DMS153 treated with DMSO at 0.1 percent for 48 hours (cell line): ENCODE results near the gene B3GALT6.
A peak's percentile ranks its signal among the peaks of the same experiment; 100 is the strongest.

Experiments used
- DNase-seq: peaks from one replicate; lab custom pipeline; 2025; ENCODE audit not compliant: unreplicated experiment; lab: John Stamatoyannopoulos, UW

B3GALT6 gene

DNA sequence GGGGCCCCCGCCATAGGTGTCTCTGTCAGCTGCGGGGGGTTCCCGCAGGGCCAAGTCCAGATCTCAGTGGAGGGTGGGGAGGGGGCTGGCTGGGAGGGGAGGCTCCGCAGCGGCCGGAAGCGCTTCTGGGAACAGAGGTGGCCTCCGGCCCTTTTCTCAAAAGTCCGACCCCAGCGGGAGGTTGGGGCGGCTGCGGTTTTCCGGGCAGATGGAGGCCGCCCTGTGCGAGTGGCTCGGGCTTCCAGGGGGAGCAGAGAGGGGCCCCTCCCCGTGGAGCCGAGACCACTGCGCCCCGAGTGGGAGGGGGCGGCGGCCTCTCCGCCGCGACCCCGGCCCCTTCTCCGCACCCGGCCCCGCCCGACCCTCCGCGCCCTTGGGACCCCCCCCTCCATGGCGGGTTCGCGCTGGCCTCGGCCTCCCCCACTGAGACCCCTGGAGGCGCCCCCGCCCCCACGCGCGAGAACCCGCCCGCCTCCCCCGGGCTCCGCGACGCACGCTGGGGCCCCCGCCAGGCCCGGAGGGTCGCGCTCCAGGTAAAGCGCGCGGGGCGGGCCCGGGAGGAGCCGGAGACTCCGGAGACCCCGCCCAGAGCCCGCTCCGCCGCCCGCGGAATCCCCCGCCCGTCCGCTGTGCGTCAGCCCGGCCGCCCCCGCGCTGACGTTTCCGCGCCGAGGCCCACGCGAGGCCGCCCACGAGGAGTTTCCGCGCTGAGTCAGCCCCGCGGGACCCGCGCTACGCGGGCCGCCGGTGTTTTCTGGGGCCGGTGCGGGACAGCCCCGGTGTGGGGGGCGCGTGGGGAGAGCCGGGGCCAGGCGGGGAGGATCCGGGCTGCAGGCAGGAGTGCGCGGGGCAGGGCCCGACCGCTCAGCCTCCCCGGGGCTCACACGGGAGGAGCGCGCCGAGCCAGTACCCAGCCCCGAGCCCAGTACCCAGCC is 30.9 kb upstream of the B3GALT6 start:
- no peak for DNase-seq

DNA sequence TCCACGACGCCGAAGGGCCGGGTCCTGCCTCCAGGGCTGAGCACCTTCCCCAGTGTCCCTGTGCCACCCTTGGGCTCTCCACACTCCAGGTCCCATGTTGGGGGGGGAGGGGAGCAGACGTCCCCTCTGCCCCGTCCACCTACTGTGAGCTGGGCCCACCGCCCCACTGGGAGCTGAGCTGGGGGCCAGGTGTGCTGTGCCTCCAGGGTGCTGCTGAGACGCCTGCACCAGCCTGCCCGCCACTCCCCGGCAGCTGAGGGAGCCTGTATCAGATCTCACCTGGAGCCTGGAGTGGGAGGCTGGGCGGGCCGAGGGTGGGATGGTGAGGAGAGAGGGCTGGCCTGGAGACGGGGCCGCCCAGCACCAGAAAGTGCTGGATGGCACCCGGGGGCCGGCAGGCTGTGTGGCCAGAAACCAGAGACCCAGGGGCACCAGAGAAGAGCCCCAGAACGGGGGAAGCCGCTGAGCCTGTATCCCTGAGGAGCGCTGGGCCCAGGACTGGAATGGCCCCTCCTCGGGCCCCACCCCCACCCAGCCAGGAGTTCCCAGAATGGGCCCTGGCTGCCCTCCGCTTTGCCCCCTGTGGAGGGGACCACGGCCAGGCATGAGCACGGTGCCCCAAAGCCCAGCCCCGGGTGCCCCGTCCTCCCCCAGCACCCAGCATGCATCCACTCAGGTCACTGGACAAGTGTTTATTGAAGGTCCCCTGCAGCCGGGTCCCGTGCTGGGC is 29.0 kb upstream of the B3GALT6 start:
- DNase-seq: no peak

DNA sequence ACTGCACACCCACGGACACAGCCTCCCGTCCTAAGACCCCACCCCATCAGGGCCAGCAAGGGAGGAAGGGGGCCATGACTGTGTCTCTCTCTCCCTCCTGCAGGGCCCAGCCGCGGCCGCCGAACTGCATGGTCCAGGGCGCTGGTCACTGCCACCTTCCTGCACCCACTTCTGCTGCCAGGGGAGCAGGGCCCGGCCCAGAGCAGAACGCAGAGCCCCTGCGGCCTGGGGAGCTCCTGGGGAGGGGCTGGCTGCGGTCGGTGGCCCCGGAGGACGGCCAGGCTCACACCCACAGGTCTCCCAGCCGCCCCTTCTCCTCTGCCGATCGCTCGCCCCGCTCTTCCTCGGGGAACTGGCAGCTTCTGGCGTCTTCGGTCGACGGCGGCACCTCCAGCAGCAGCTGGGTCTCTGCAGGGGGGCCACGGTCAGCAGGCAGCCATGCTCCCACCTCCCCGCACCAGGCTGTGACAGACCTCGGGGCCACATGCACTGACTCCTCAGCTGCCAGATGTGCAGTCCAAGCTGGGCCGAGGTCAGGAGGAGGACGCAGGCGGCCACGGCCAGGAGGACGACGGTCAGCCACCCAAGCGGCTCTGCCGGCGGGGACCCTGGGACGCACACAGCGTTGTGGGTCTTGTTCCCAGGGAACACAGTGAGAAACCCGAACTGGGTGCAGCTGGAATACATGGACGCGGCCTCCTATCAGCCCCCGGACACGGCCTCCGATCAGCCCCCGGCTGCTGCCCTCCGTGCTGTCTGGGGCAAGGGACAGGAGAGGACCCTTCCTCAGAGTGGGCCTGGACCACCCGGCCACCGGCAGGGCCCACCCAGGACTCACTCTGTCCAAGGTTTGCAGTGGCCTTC is 28.2 kb upstream of the B3GALT6 start:
- no peak for DNase-seq

DNA sequence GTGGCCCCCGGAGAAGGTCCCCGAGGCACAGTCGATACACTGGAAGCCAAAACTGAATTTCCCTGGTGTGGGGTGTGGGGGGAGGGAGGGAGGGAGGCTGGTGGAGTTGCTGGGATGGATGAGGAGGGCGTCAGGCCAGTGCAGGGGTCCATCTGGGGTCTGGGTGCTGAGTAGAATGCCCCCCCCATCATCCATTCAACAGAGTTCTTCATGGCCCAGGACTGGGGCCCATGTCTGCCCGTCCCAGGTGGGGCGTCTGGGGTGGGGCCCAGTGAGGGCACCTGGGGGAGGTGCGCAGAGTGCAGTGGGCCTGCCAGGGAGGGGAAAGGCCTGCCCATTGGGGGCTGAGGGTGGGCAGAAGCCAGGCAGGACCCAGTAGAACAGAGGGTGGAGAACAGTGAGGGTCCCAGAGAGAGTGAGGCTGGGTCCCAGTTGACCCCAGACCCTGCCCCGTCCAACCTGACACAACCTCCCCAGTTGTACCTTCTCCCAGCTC is 27.6 kb upstream of the B3GALT6 start:
- DNase-seq: no peak

DNA sequence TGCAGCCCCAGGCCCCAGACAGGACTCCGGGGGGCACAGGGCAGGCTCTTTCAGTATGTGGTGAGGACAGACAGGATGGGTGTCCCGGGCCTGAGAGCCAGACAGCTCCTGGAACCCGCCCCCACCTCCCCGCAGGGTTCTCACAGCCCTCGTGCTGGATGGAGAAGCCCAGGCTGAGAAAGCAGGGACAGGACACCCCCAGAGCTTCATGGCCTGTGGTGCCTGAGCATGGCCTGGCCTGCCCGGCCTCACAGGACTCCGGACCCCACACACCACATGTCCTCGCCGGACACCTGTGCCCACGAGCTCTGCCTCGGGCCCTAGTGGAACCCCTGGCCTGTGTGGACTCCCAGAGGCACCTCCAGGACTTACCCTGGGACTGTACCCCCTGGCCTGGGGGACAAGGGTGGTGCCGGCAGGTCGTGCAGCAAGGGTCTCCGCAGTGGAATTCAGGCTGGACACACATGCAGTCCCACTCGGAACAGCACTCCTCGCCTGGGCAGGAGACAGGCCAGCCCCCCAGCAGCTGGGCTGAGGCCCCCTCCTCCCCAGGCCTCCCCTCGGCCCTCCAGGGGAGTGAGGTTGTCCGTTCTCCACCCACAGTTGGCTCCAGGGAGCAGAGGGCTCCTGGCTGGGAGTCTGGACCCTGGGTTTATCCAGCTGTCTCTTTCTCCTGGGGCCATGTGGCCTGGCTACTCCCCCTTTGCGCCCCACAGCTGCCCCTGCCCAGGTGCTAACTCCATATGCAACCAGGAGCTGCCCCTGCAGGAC is 26.9 kb upstream of the B3GALT6 start:
- no peak for DNase-seq

DNA sequence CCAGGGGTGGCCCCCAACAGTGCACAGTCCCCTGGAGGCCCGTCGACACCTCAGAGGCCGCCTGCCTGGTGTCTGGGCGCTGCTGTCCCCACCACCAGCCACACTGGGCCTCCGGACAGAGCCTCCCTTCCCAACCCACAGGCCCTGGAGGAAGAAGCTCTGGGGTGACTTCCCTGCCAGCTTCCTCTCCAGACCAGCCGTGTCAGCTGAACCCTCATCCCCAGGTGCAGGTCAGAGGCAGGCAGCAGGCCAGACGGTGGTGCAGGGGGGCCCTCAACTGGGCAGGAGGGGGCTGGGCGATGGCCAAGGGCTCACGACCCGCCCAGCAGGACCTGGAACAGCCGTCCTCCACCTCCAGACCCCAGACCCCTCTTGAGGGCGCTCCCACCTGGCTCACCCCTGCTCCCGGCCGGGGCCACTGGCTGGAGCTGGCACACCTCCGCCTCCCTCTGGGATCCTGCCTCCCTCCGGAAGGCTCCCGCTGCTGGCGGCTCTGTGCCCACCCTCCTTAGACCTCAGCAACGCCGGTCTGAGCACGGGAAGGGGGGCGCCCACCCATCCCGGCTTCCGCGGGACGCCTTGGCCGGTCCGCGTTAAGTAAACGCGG is 26.2 kb upstream of the B3GALT6 start:
- DNase-seq: no peak

DNA sequence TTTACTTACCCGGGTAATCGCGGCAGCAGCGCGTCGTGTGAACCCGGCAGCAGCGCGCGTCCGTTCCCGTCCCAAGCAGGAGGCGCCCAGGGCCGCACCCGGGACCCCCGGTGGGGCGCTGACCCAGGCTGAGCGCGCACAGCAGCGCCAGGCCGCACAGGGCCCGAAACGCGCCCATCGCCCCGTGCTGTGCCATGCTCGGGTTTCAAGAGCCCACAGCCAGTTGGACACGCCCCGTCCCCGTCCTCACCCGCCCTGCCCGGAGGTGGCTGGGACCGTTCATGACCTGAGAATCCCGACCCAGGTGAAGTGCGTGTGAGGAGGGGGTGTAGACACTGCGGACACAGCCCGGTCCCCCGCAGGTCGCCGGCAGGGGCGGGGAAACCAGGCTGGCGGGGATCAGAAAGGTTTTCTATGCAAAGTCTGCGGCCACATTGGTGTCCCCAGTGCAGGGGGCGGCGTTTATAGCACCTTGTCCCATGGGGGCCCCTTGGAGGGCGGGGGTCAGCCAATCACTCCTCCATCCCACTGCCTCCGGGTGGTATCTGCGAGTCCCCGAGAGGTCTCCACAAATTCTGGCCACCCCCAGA is 25.6 kb upstream of the B3GALT6 start, which contains the start of gene TNFRSF18:
TNFRSF18 (minus strand) TSS at position 217 of the 590 bp plus-strand sequence; CDS start at position 196, 21 bp downstream.
- peak; percentile 49 for DNase-seq

DNA sequence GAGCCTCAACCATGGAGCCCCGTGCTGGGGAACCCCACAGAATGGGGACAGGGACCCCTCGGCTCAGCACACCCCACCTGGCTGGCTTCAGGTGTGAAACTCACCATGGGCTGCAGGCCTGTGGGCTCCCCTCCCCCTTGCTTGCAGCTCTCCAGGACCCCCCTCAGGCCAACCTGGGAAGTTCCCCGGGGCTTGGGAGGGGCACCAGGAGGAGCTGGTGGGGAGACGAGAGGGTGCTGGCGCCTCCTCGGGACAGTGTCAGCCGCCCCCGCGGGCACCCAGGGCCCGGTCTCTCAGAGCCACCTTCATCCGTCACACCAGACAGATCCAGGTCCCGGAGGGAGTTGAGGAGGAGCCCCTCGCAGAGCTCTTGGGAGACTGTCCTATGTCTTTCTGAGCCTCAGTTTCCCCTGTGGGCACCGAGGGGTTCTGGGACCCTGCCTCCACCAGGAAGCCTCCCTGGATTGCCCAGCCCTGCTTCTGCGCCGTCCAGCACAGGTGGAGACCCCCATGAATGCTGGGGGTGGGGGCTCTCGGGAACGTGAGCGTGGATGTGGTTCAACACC is 25.0 kb upstream of the B3GALT6 start:
- DNase-seq: no peak

DNA sequence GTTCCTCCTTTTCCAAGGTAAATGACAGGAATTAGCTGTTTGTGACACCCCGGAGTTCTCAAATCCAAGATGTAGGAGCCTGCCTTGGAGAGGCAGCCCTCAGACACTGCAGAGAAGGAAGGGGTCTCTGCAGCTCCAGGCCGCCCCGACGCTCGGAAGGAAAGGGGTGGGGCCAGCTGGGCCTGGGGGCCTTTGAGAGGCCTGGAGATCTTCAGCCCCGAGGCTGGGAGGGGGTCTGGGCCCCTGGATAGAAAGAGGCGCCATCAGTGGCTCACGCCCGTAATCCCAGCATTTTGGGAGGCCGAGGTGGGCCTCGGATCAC is 24.5 kb upstream of the B3GALT6 start:
- DNase-seq: no peak

DNA sequence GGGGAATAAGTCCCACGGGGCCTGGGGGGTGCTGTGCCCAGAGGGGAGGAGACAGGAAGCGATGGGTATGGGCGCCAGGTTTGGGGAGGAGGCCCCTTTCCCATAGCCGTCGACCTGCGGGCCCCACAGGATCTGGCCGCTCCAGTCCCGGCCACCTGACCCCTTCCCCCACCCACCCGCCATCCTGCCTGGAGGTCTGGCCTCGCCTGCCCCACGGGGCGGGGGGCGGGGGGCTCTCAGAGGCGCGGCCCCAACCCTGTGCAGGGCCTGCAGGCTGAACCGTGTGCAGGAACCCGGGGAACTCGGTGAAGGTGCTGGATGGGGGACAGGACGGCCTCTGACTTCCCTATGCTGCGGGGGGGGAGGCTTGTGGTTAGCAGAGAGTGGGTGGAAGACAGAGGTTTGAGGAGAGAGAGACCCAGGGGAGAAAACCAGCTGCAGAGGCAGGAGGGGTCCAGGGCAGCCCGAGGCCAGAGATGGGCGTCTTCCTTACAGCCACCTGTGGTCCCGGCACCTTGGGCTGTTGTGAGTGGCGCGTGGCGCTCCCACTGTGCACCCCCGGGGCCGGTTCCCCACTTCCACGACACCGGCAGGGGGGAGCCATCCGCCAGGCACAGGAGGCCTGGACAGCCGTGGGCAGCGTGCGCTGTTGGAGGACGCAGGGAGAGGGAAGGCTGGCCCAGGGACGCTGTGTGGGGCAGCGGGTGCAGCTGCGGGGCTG is 23.2 kb upstream of the B3GALT6 start:
- no peak for DNase-seq

DNA sequence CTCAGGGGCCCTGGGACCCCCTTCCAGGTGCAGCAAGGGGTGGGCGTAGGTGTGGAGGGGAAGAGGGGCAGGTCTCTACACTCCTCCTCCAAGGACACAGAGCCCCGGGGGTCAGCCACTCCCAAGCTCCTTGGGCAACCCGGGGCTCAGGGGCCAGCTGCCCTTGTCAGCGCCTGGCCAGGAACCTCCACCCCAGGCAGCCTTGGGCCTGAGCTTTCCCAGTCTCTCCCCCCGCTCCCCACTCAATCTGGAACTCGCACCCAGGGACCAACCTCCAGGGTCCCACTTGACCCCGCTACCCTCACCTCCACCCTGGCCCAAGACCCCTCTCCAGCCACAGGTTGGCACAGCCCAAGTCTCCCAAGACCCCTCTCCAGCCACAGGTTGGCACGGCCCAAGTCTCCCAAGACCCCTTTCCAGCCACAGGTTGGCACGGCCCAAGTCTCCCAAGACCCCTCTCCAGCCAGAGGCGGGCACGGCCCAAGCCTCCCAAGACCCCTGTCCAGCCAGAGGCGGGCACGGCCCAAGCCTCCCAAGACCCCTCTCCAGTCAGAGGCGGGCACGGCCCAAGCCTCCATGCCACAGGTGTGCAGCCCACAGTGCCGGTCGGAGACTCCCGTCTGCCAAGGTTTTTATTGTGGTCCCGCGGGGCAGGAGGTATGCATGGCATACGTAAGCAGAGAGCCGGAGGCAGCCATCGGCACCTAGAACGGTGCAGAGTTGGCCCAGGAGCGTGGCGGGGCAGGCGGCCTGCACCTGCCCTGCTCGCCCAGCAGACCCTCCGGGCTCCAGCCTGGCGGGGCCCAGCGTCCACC is 21.1 kb upstream of the B3GALT6 start:
- no peak for DNase-seq

DNA sequence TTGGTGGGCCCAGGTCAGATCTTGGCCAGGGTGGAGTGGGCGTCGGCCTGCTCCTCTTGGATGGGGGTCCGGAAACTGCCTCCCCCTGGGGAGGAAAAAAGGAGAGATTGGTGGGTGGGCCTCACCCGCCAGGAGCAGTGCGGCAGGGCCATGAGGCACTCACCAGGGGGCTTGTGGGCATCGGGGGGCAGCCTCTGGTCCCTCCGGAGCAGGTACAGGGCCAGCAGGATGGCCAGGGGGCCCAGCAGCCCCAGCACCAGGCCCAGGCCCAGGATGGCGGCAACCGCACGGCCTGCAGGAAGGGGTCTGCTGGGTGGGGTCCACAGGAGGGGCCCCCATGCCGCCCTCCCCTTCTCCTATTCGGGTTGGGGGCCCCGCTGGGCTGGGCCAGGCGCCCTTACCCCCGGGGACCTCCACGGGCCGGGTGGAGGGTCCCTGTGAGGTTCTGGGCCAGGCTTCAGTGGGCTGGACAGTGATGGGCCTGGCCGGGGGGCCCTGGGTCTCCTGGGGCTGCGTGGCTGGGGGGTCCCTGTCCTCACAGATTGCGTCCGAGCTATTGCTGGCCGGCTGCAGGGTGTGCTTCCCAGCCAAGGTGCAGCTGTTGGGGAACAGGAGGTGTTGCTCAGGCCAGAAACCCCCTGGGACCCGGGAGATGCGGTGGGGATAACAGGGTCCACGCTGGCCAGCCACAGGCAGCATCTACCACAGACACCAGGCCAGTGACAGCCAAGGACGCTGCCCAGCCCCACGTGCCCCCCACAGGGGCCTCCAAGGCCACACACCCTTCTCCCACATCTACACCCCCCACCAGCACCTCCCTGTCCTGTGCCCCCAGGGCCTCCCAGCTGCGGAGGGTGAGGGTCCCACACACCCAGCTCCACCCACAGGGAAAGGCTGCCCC is 20.2 kb upstream of the B3GALT6 start:
- no peak for DNase-seq

DNA sequence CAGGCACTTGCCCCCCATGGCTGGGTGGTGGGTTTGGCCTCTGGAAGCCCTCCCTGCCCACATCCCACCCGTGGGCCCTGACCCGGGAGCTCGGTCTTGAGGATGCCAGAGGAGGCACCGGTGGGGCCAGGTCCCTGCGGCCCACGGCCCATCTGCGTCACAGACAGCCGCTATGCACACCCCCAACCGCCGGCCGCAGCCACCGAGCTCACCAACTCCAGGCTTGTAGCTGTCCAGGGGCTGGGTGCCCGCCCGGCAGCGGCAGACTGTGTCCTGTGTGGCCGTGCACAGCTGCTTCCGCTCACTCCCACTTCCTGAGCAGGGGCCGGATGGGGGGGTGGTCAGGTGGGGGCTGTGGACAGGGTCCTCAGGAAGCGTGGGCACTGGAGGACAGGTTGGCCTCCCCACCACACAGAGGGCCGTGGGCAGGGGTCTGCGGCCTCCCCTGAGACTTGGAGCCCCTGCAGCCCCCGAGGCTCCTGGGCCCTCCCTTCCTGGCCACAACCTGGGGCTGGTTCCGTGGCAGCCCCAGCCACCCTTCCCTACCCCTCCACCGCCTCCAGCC is 19.2 kb upstream of the B3GALT6 start:
- DNase-seq: no peak

DNA sequence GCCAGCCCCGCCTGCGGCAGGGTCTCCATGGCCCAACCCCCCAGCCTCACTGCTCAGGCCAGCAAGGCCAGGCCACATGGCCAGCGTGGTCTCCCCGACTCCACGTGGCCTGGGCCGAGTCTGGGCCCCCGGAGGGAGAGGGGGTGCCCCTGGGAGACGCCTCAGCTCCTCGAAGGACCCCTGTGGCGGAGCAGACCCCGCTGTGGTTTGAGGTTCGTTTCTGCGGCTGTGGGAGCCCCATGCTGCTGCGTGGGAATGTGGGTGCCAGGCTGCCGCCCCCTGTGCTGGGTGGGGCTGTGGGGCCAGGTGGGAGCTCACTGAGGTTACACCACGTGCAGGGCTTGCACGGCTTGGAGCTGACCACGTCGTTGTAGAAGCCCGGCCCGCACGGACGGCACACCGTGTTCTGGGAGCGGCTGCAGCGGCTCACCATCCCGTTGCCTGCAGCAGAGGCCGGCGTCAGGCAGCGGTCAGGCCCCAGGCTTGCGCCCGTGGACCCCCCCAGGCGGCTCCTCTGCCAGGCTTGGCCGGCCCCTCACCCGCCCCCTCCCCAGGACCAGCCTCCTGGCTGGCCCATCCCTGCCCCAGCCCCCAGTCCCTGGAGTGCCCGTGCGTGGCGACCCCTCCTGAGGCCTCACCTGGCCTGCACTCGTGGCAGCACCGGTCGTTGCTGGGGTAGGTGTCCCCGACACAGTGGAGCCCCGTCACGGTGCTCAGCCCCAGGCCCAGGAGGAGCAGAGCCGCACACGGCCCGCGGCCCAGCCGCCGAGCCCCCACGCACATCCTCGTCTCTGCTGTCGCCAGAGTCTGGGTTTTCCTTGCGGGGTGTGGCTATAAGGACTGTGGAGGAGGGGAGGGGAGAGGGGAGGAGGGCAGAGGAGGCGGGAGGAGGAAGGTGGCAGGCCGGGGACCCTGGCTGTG is 18.4 kb upstream of the B3GALT6 start, which contains the start of gene TNFRSF4:
TNFRSF4 (minus strand) TSS at position 809 of the 921 bp plus-strand sequence; CDS start at position 783, 26 bp downstream.
- DNase-seq: no peak

DNA sequence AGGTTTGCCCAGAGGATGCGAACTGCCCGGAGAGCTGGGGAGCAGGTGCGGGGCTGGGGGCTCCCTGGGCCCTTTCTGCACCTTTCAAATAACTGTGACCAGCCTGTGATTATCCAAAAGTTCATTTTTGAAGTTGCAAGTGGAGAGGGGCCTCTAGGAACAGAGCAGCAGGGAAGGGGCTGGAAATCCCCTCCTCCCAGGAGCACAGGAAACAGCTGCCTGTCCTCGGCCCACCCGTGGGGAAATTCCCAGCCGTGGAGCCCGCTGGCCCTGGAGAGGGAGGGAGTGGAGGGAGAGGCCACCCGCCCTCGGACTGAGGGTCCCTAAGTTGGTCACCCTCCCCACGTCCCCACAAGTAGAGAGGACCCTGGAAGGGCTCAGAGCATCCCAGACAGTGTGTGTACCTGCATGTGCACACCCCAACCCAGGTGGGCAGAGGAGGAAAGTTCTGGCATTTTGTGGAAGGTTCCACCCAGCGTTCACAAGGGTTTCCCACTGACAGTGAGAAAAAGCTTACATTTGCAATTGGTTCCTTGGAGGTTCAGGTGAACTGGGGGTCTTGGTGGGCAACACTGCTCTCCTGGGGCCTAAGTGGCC is 16.9 kb upstream of the B3GALT6 start:
- no peak for DNase-seq
